HCT116 (cell line): ENCODE data around the gene PPP6R3. TPM values are rescaled to one million over a fixed set of nuclear protein-coding genes. Genes with fewer than 3 reads are reported as not detected.

ENCODE experiments used
- ATAC-seq: fragments of 200-7000 bp; cut with Tn5 transposase; 2 replicates; pipeline ENCODE4 v1.9.1; 2020; ENCODE audit warnings: mild to moderate bottlenecking, moderate library complexity
- BruUV-seq: library from RNA; stranded (reverse); fragments of 400-500 nt; replicated peaks from 2 replicates; lab custom pipeline; 2021; lab: Mats Ljungman, UMichigan
- CTCF ChIA-PET: fragments of 300-600 bp; sonication (Branson Sonifier 250); formaldehyde crosslinking; loops from one replicate; lab custom pipeline; 2021; ENCODE audit warnings: antibody characterized with exemption; lab: Charles Lee
- POLR2A ChIA-PET: fragments of 300-600, 350-600 bp; sonication (Branson Sonifier 250); formaldehyde crosslinking; loops from one replicate; lab custom pipeline; 2021; ENCODE audit warnings: antibody characterized with exemption; lab: Charles Lee
- RAD21 ChIA-PET, 2 experiments: fragments of 300-600 bp; sonication (Branson Sonifier 250); formaldehyde crosslinking; loops; one replicate each; lab custom pipeline; 2023; ENCODE audit warnings: low total read pairs in 2 of 2; ENCODE audit not compliant: uncharacterized antibody in 2 of 2, unreplicated experiment in 2 of 2, low non-redundant PET in 1 of 2; lab: Charles Lee
- DNase-seq: peaks from one replicate; pipeline ENCODE4 v3.0.0-alpha.2; 2010; ENCODE audit warnings: low read depth, low spot score
- H2AFZ ChIP-seq: fragments of 200-600 bp; shearing (Covaris generic), sonication (generic); 2 replicates; pipeline ENCODE4 v1.6.1; 2017; ENCODE audit warnings: low read depth, mixed run types, mixed read lengths, antibody characterized with exemption, low read length; ENCODE audit not compliant: poor library complexity, severe bottlenecking
- H3K27ac ChIP-seq: 2 replicates; pipeline ENCODE4 v1.5.1; 2012; ENCODE audit warnings: low read depth, low read length
- H3K27me3 ChIP-seq: fragments of 200-600 bp; sonication (generic); 2 replicates; pipeline ENCODE4 v1.6.1; 2016; ENCODE audit warnings: mixed run types, low read length, mixed read lengths; ENCODE audit not compliant: insufficient read depth
- H3K36me3 ChIP-seq, 2 experiments: fragments of 200-500 bp in 1 of 2; fragments of 200-600 bp in 1 of 2; sonication (Bioruptor generic) in 1 of 2; sonication (generic) in 1 of 2; 2 replicates each; pipeline versions ENCODE4 v1.5.1 to v1.6.1; 2014 to 2016; ENCODE audit warnings: low read length in 2 of 2, inconsistent platforms in 1 of 2, mixed read lengths in 1 of 2, mixed run types in 1 of 2; ENCODE audit not compliant: insufficient read depth in 2 of 2, control insufficient read depth in 1 of 2
- H3K4me1 ChIP-seq, 2 experiments: fragments of 200-600 bp in 1 of 2; sonication (generic) in 1 of 2; 2 replicates each; pipeline versions ENCODE4 v1.5.1 to v1.6.1; 2012 to 2017; ENCODE audit warnings: low read length in 2 of 2, inconsistent platforms in 1 of 2, mild to moderate bottlenecking in 1 of 2, mixed read lengths in 1 of 2, mixed run types in 1 of 2, moderate library complexity in 1 of 2; ENCODE audit not compliant: insufficient read depth in 2 of 2, control insufficient read depth in 1 of 2
- H3K4me2 ChIP-seq: fragments of 200-600 bp; sonication (generic); 2 replicates; pipeline ENCODE4 v1.6.1; 2017; ENCODE audit warnings: mixed run types, low read length, mixed read lengths
- H3K4me3 ChIP-seq, 2 experiments: fragments of 200-600 bp in 1 of 2; sonication (generic) in 1 of 2; replicated peaks in 1 of 2; 2 replicates each; pipeline ENCODE4 v1.5.1; 2011 to 2016; ENCODE audit warnings: low read length in 2 of 2, control low read depth in 1 of 2, low read depth in 1 of 2, mild to moderate bottlenecking in 1 of 2, mixed read lengths in 1 of 2, mixed run types in 1 of 2
- H3K79me2 ChIP-seq: fragments of 200-600 bp; sonication (generic); 2 replicates; pipeline ENCODE4 v1.6.1; 2017; ENCODE audit warnings: mild to moderate bottlenecking, mixed run types, low read length, moderate library complexity, mixed read lengths; ENCODE audit not compliant: insufficient read depth
- H3K9ac ChIP-seq: fragments of 200-600 bp; sonication (generic); 2 replicates; pipeline ENCODE4 v1.6.1; 2016; ENCODE audit warnings: low read length, mixed read lengths
- H3K9me2 ChIP-seq: fragments of 200-600 bp; sonication (generic), shearing (Covaris generic); 2 replicates; pipeline ENCODE4 v1.6.1; 2017; ENCODE audit warnings: mixed run types, mild to moderate bottlenecking, moderate library complexity; ENCODE audit not compliant: insufficient read depth
- H3K9me3 ChIP-seq, 2 experiments: fragments of 200-500 bp in 1 of 2; fragments of 200-600 bp in 1 of 2; sonication (Bioruptor generic) in 1 of 2; sonication (generic) in 1 of 2; 2 replicates each; pipeline ENCODE4 v1.6.1; 2014 to 2017; ENCODE audit warnings: low read length in 2 of 2, mixed read lengths in 2 of 2, inconsistent platforms in 1 of 2, low read depth in 1 of 2, mild to moderate bottlenecking in 1 of 2, mixed run types in 1 of 2, moderate library complexity in 1 of 2; ENCODE audit not compliant: control insufficient read depth in 1 of 2, insufficient read depth in 1 of 2
- H4K20me1 ChIP-seq: fragments of 200-600 bp; sonication (generic), shearing (Covaris generic); 2 replicates; pipeline ENCODE4 v1.6.1; 2017; ENCODE audit warnings: mixed run types, mild to moderate bottlenecking, moderate library complexity; ENCODE audit not compliant: insufficient read depth
- CBX3 ChIP-seq: IDR thresholded peaks from 2 replicates; pipeline ENCODE4 v1.6.1; 2012; ENCODE audit warnings: low read depth
- CEBPB ChIP-seq: IDR thresholded peaks from 2 replicates; pipeline ENCODE4 v1.6.1; 2012; ENCODE audit warnings: low read depth
- EGR1 ChIP-seq: IDR thresholded peaks from 2 replicates; pipeline ENCODE4 v1.6.1; 2012; ENCODE audit warnings: low read depth
- ELF1 ChIP-seq: IDR thresholded peaks from 2 replicates; pipeline ENCODE4 v1.6.1; 2012; ENCODE audit warnings: low read depth, borderline replicate concordance
- EZH2 ChIP-seq: fragments of 200-600 bp; sonication (generic); IDR thresholded peaks from 2 replicates; pipeline ENCODE4 v1.6.1; 2017; ENCODE audit warnings: antibody characterized with exemption, mixed run types
- EZH2phosphoT487 ChIP-seq: fragments of 200-600 bp; IDR thresholded peaks from 2 replicates; pipeline ENCODE4 v1.6.1; 2018; ENCODE audit warnings: antibody characterized with exemption, borderline replicate concordance
- JUND ChIP-seq: IDR thresholded peaks from 2 replicates; pipeline ENCODE4 v1.6.1; 2012
- POLR2A ChIP-seq: IDR thresholded peaks from 2 replicates; pipeline ENCODE4 v1.7.0; 2011; ENCODE audit warnings: borderline replicate concordance; ENCODE audit not compliant: insufficient read depth, insufficient read length; ENCODE audit errors: extremely low read depth
- POLR2AphosphoS5 ChIP-seq: IDR thresholded peaks from 2 replicates; pipeline ENCODE4 v1.6.1; 2011; ENCODE audit warnings: mild to moderate bottlenecking, low read depth, low read length, moderate library complexity
- SIN3A ChIP-seq: IDR thresholded peaks from 2 replicates; pipeline ENCODE4 v1.6.1; 2012; ENCODE audit warnings: low read depth
- SP1 ChIP-seq: IDR thresholded peaks from 2 replicates; pipeline ENCODE4 v1.6.1; 2012; ENCODE audit warnings: low read depth
- SRF ChIP-seq: IDR thresholded peaks from 2 replicates; pipeline ENCODE4 v1.6.1; 2012; ENCODE audit warnings: low read depth
- TCF7L2 ChIP-seq: IDR thresholded peaks from 2 replicates; pipeline ENCODE4 v1.7.0; 2011; ENCODE audit warnings: borderline replicate concordance, inconsistent platforms; ENCODE audit not compliant: insufficient read depth, insufficient read length; ENCODE audit errors: extremely low read depth
- YY1 ChIP-seq: IDR thresholded peaks from 2 replicates; pipeline ENCODE4 v1.6.1; 2011; ENCODE audit warnings: low read length, low read depth, moderate library complexity, mild to moderate bottlenecking; ENCODE audit not compliant: insufficient replicate concordance; ENCODE audit errors: extremely low read depth
- ZFX ChIP-seq: fragments of 450-650 bp; IDR thresholded peaks from 2 replicates; pipeline ENCODE4 v1.6.1; 2017
- ZNF274 ChIP-seq: fragments of 200-500 bp; sonication (Bioruptor generic); IDR thresholded peaks from 2 replicates; pipeline ENCODE4 v1.6.1; 2014; ENCODE audit warnings: mild to moderate bottlenecking, low read depth, low read length, inconsistent platforms
- intact Hi-C: fragments of 100-400 bp; cut with micrococcal nuclease; formaldehyde crosslinking; loops from 2 replicates; pipeline ENCODE4 v1.10.0; 2022
- total RNA-seq: library from RNA; stranded (reverse); gene quantifications from one replicate; pipeline ENCODE4 v1.2.1, GENCODE V29; 2021; ENCODE audit not compliant: unreplicated experiment
- TF ChIP-seq, protein P1 (sequence below), 3 experiments: fragments of 200-600 bp in 1 of 3; sonication (generic) in 1 of 3; IDR thresholded peaks in 2 of 3; conservative IDR thresholded peaks in 1 of 3; 2 replicates each; pipeline ENCODE4 v1.5.1; 2012 to 2017; ENCODE audit warnings: low read depth in 2 of 3, low read length in 2 of 3, antibody characterized with exemption in 1 of 3, borderline replicate concordance in 1 of 3, control low read depth in 1 of 3, mild to moderate bottlenecking in 1 of 3, mixed read lengths in 1 of 3, mixed run types in 1 of 3, moderate library complexity in 1 of 3; ENCODE audit not compliant: insufficient read depth in 1 of 3
- TF ChIP-seq, protein P2 (sequence below): IDR thresholded peaks from 2 replicates; pipeline ENCODE4 v1.6.1; 2012

PPP6R3 gene
- total RNA-seq, 1 experiment from 2014 or later, result 113 TPM

- no peak for DNase-seq
- intact Hi-C loops, result no loop called here
- Histone ChIP-seq H3K36me3 (peaks cover 5 to 26% of the 10 kb centered on the region in 2 experiments; a peak in 3 of 4 replicates), H3K9me2 (no peaks in the 10 kb centered on the region), H3K27me3 (no peaks in the 10 kb centered on the region), H4K20me1 (peaks cover 31% of the 10 kb centered on the region; the same call in 1 of the 2 replicates)
- TF ChIP-seq ZFX, result no peak
- no peak for TF ChIP-seq EZH2
- no peak for TF ChIP-seq SP1
- TF ChIP-seq, protein P1, sequence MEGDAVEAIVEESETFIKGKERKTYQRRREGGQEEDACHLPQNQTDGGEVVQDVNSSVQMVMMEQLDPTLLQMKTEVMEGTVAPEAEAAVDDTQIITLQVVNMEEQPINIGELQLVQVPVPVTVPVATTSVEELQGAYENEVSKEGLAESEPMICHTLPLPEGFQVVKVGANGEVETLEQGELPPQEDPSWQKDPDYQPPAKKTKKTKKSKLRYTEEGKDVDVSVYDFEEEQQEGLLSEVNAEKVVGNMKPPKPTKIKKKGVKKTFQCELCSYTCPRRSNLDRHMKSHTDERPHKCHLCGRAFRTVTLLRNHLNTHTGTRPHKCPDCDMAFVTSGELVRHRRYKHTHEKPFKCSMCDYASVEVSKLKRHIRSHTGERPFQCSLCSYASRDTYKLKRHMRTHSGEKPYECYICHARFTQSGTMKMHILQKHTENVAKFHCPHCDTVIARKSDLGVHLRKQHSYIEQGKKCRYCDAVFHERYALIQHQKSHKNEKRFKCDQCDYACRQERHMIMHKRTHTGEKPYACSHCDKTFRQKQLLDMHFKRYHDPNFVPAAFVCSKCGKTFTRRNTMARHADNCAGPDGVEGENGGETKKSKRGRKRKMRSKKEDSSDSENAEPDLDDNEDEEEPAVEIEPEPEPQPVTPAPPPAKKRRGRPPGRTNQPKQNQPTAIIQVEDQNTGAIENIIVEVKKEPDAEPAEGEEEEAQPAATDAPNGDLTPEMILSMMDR (IDR thresholded peaks at IDR 0.05 in 2 of 3, conservative IDR thresholded peaks at IDR 0.05 in 1 of 3; ENCODE audit: borderline replicate concordance in 1 of 3, insufficient read depth in 1 of 3, low read depth in 2 of 3, low read length in 2 of 3), result no peak
- TF ChIP-seq, all 23 proteins: peak for 0
- Histone ChIP-seq H3K9me3 (no peaks in the 10 kb centered on the region), H3K79me2 (peaks cover 99% of the 10 kb centered on the region), H3K4me2 (no peak overlapping the region), H3K9ac (no peak overlapping the region), H3K4me1 (no peaks in the 10 kb centered on the region), H2AFZ (no peak overlapping the region), H3K4me3 (no peak overlapping the region), H3K27ac (no peak overlapping the region)
- no TSS peak for BruUV-seq
- POLR2A ChIA-PET, result no interaction called here
- ATAC-seq, result no peak
- RAD21 ChIA-PET, result no interaction called here
- CTCF ChIA-PET, result no interaction called here
Measured at GRCh38 chr11:68535098-68535497, 74.5 kb downstream of the PPP6R3 start.

DNA sequence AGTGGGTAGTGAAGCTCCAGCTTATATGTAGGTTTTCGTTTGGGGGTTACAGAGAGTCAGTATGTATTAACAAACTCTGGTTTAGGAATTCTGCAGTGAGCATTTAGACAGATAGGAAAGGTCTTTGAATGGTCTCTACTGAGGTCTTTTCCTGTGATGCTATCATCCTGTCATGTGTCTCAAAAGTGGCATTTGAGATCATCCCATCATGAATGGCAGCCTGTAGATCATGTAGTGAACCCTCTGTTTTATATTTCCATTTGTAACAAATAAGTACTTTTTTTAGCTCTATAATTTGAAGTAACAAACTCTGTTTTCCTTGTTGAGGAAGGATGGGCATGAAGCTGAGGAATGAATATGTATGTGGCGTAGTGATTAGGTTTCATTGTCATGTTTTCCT, 76.2 kb downstream of the PPP6R3 start:
- ChIA-PET POLR2A (no interaction called here), CTCF (no interaction called here), RAD21 (no interaction called here)
- peaks cover 23% of the 10 kb centered on the region; the same call in 1 of the 2 replicates for H4K20me1 ChIP-seq
- H3K27me3 ChIP-seq, result no peaks in the 10 kb centered on the region
- DNase-seq (no peak), ATAC-seq (no peak)
- intact Hi-C loops, result no loop called here
- H3K9me3 ChIP-seq, result no peaks in the 10 kb centered on the region
- H2AFZ ChIP-seq, result no peak overlapping the region
- H3K36me3 ChIP-seq, result peaks cover 5 to 26% of the 10 kb centered on the region in 2 experiments; a peak in 3 of 4 replicates
- no peaks in the 10 kb centered on the region for H3K4me1 ChIP-seq
- no peak overlapping the region for H3K4me2 ChIP-seq
- no TSS peak for BruUV-seq
- no peak overlapping the region for H3K4me3 ChIP-seq
- H3K27ac ChIP-seq, result no peak overlapping the region
- peaks cover 100% of the 10 kb centered on the region for H3K79me2 ChIP-seq
- H3K9ac ChIP-seq, result no peak overlapping the region
- no peaks in the 10 kb centered on the region for H3K9me2 ChIP-seq
- TF ChIP-seq ZNF274 (no peak), CBX3 (no peak), SIN3A (no peak), EZH2phosphoT487 (no peak), CEBPB (no peak), EZH2 (no peak), EGR1 (no peak), YY1 (no peak), TCF7L2 (no peak), ELF1 (no peak), POLR2A (no peak), JUND (no peak), SRF (no peak), POLR2AphosphoS5 (no peak)
- TF ChIP-seq, protein P1 (IDR thresholded peaks at IDR 0.05 in 2 of 3, conservative IDR thresholded peaks at IDR 0.05 in 1 of 3; ENCODE audit: borderline replicate concordance in 1 of 3, insufficient read depth in 1 of 3, low read depth in 2 of 3, low read length in 2 of 3), result no peak
- TF ChIP-seq, protein P2, sequence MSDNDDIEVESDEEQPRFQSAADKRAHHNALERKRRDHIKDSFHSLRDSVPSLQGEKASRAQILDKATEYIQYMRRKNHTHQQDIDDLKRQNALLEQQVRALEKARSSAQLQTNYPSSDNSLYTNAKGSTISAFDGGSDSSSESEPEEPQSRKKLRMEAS, result no peak
